Naive thymus-derived CD4-positive, alpha-beta T cell (primary cell): ENCODE measurements around the gene ATP6V0C. TPM values are rescaled to one million over a fixed set of nuclear protein-coding genes. Genes with fewer than 3 reads are reported as not detected.

ENCODE experiments used
- ATAC-seq: fragments of 150-1000 bp; cut with Tn5 transposase; 2 replicates; pipeline ENCODE4 v1.10.0; 2021; ENCODE audit warnings: mild to moderate bottlenecking, moderate library complexity
- CTCF ChIA-PET: fragments of 350-600 bp; sonication (Branson Sonifier 250); formaldehyde crosslinking; loops from one replicate; lab custom pipeline; 2021; ENCODE audit warnings: antibody characterized with exemption; lab: Charles Lee
- POLR2A ChIA-PET: fragments of 350-600 bp; sonication (Branson Sonifier 250); formaldehyde crosslinking; loops from one replicate; lab custom pipeline; 2021; ENCODE audit warnings: antibody characterized with exemption, inconsistent platforms; lab: Charles Lee
- DNase-seq, 9 donors: peaks; one replicate each; pipeline versions ENCODE4 v3.0.0 to v3.0.0-alpha.2; 2020 to 2022; ENCODE audit warnings: mixed read lengths in 1 of 9
- H3K27ac ChIP-seq: one replicate; pipeline ENCODE4 v1.7.0; 2013; ENCODE audit warnings: mild to moderate bottlenecking, low read depth, low read length, moderate library complexity
- H3K27me3 ChIP-seq, 2 donors: one replicate each; pipeline ENCODE4 v1.7.0; 2013; ENCODE audit warnings: low read length in 2 of 2, mild to moderate bottlenecking in 2 of 2, moderate library complexity in 2 of 2; ENCODE audit not compliant: control insufficient read depth in 2 of 2, insufficient read depth in 2 of 2
- H3K36me3 ChIP-seq, 3 experiments: 1 replicate in 2 of 3; 2 replicates in 1 of 3; pipeline ENCODE4 v1.7.0; 2013; ENCODE audit warnings: low read length in 3 of 3, mild to moderate bottlenecking in 3 of 3, moderate library complexity in 1 of 3; ENCODE audit not compliant: insufficient read depth in 3 of 3, control insufficient read depth in 2 of 3
- H3K4me1 ChIP-seq, 2 donors: one replicate each; pipeline ENCODE4 v1.7.0; 2013; ENCODE audit warnings: low read length in 2 of 2, mild to moderate bottlenecking in 2 of 2, moderate library complexity in 1 of 2; ENCODE audit not compliant: control insufficient read depth in 2 of 2, insufficient read depth in 2 of 2
- H3K4me3 ChIP-seq: 2 replicates; pipeline ENCODE4 v1.7.0; 2013; ENCODE audit warnings: mild to moderate bottlenecking, low read length
- H3K9me3 ChIP-seq, 3 experiments: 1 replicate in 2 of 3; 2 replicates in 1 of 3; pipeline ENCODE4 v1.7.0; 2013; ENCODE audit warnings: low read length in 3 of 3; ENCODE audit not compliant: control insufficient read depth in 2 of 3
- H3K27ac Mint-ChIP-seq, 9 donors: one replicate each; pipeline ENCODE4 v1.8.0; 2020 to 2022; ENCODE audit warnings: mixed read lengths in 9 of 9, mild to moderate bottlenecking in 8 of 9, moderate library complexity in 5 of 9, inconsistent platforms in 2 of 9
- H3K27me3 Mint-ChIP-seq, 5 donors: one replicate each; pipeline ENCODE4 v1.8.0; 2021 to 2022; ENCODE audit warnings: mixed read lengths in 5 of 5, mild to moderate bottlenecking in 1 of 5
- H3K36me3 Mint-ChIP-seq, 5 donors: one replicate each; pipeline ENCODE4 v1.8.0; 2020 to 2022; ENCODE audit warnings: mixed read lengths in 5 of 5, mild to moderate bottlenecking in 3 of 5, inconsistent platforms in 1 of 5
- H3K4me1 Mint-ChIP-seq, 7 donors: one replicate each; pipeline ENCODE4 v1.8.0; 2020 to 2022; ENCODE audit warnings: mixed read lengths in 7 of 7, mild to moderate bottlenecking in 3 of 7, inconsistent platforms in 1 of 7
- H3K4me3 Mint-ChIP-seq, 10 donors: one replicate each; pipeline ENCODE4 v1.8.0; 2020 to 2022; ENCODE audit warnings: mild to moderate bottlenecking in 10 of 10, mixed read lengths in 10 of 10, moderate library complexity in 6 of 10, inconsistent platforms in 2 of 10
- H3K9me3 Mint-ChIP-seq, 11 donors: one replicate each; pipeline ENCODE4 v1.8.0; 2020 to 2022; ENCODE audit warnings: mixed read lengths in 11 of 11, mild to moderate bottlenecking in 4 of 11, inconsistent platforms in 1 of 11, moderate library complexity in 1 of 11
- intact Hi-C, 2 donors: fragments of 100-400 bp; cut with micrococcal nuclease; formaldehyde crosslinking; loops; one replicate each; pipeline ENCODE4 v1.15.1; 2023
- polyA plus RNA-seq, 2 donors: library from polyadenylated mRNA; unstranded; fragments of 300-500 nt; fragmentation: Illumina TruSeq; gene quantifications; one replicate each; pipeline ENCODE4 v1.2.3, GENCODE V29; 2021
- total RNA-seq, 6 experiments: library from RNA in 5 of 6; stranded (reverse) in 5 of 6; gene quantifications; 1 replicate in 5 of 6; 2 replicates in 1 of 6; pipeline ENCODE4 v1.2.3 and lab custom pipeline; 2021 to 2026

Gene ATP6V0C
- total and polyA plus RNA-seq, 7 experiments from 2014 or later = 76.5 to 303 (median 108) TPM

- intact Hi-C loops = no loop called here
- Mint-ChIP-seq H3K27me3 (no peaks in the 10 kb centered on the region), H3K9me3 (no peaks in the 10 kb centered on the region), H3K36me3 (peaks cover 0 to 8% (median 0%) of the 10 kb centered on the region in 5 donors), H3K27ac (no peak overlapping the region), H3K4me1 (peaks cover 0 to 3% (median 0%) of the 10 kb centered on the region in 7 donors), H3K4me3 (no peak overlapping the region)
- no peak overlapping the region for H3K4me3 ChIP-seq
- DNase-seq (no peak), ATAC-seq (no peak)
- no peaks in the 10 kb centered on the region for H3K4me1 ChIP-seq
- H3K27me3 ChIP-seq = no peaks in the 10 kb centered on the region
- H3K27ac ChIP-seq = no peak overlapping the region
- ChIA-PET CTCF (interaction anchor here (0.7 to 1.1 kb wide), 3 partner anchors 59 to 86 kb away, joined by 3 read pairs; no protein-coding TSS in a partner anchor), POLR2A (interaction anchor here (0.6 kb wide), 1 partner anchor 492 kb away, joined by 3 read pairs; no protein-coding TSS in a partner anchor)
- H3K9me3 ChIP-seq = no peaks in the 10 kb centered on the region
- H3K36me3 ChIP-seq = peaks cover 0 to 19% (median 0%) of the 10 kb centered on the region in 3 experiments
These were observed 14.3 kb upstream of the ATP6V0C start for GRCh38 chr16:2499454-2499853.

DNA sequence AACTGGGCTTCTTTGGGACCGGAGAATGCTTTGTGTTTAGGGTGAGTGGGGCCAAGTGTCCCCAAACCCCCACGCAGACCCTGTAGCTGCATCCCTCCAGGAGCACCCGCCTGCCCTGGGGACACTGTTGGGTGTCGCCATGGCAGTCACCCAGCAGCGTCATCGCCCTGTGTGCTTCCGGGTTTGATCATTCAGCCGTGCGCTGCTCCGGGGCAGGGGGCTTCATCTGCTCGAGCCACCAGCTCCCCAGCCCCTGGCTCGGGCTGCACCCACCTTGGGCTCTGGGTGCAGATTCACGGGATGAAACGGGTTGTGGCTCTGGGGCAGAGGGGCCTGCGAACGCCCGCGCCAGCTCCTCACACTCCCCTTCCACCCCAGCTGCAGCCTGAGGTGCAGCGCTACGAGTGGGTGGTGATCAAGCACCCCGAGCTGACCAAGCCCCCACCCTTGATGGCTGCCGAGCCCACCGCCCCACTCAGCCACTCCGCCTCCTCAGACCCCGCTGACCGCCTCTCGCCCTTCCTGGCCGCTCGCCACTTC, 13.8 kb upstream of the ATP6V0C start:
- H3K4me3 ChIP-seq = no peak overlapping the region
- peaks cover 0 to 19% (median 0%) of the 10 kb centered on the region in 3 experiments for H3K36me3 ChIP-seq
- Mint-ChIP-seq H3K27me3 (no peaks in the 10 kb centered on the region), H3K27ac (no peak overlapping the region), H3K36me3 (peaks cover 0 to 8% (median 0%) of the 10 kb centered on the region in 5 donors), H3K4me1 (peaks cover 0 to 3% (median 0%) of the 10 kb centered on the region in 7 donors), H3K4me3 (no peak overlapping the region), H3K9me3 (no peaks in the 10 kb centered on the region)
- H3K9me3 ChIP-seq = no peaks in the 10 kb centered on the region
- H3K27ac ChIP-seq = no peak overlapping the region
- ChIA-PET POLR2A (interaction anchor here (3.7 kb wide), 1 partner anchor 14 kb away, joined by 14 read pairs; the partner anchor contains the start of gene ATP6V0C), CTCF (interaction anchor here (0.7 to 1.2 kb wide), 5 partner anchors 37 to 143 kb away, joined by 3 read pairs; partner anchors contain the start of gene PDPK1)
- intact Hi-C loops = no loop called here
- no peaks in the 10 kb centered on the region for H3K4me1 ChIP-seq
- H3K27me3 ChIP-seq = no peaks in the 10 kb centered on the region
- no peak for DNase-seq
- no peak for ATAC-seq

DNA sequence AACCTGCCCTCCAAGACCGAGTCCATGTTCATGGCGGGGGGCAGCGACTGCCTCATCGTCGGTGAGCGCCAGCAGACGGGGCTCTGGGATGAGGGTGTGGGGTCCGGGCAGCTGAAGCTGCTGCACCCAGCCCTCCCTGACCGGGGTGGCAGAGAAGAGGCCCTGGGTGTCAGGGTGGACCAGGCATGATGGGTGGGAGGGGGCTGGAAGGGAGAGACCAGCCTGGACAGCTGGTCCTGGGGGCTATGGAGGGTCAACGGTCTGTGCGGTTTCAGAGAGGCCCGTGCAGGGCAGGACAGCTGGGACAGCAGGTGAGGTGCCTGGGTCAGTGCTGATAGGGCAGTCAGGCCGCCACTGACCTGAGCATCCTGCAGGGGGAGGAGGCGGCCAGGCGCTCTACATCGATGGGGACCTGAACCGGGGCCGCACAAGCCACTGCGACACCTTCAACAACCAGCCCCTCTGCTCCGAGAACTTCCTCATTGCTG, 13.3 kb upstream of the ATP6V0C start:
- Mint-ChIP-seq H3K4me1 (peaks cover 0 to 3% (median 0%) of the 10 kb centered on the region in 7 donors), H3K9me3 (no peaks in the 10 kb centered on the region), H3K36me3 (peaks cover 0 to 8% (median 0%) of the 10 kb centered on the region in 5 donors), H3K27me3 (no peaks in the 10 kb centered on the region), H3K27ac (no peak overlapping the region), H3K4me3 (no peak overlapping the region)
- intact Hi-C loops = no loop called here
- Histone ChIP-seq H3K27ac (no peak overlapping the region), H3K4me3 (no peak overlapping the region), H3K9me3 (no peaks in the 10 kb centered on the region), H3K27me3 (no peaks in the 10 kb centered on the region), H3K36me3 (peaks cover 0 to 19% (median 0%) of the 10 kb centered on the region in 3 experiments), H3K4me1 (no peaks in the 10 kb centered on the region)
- ChIA-PET POLR2A (interaction anchor here (1.1 to 3.7 kb wide), 5 partner anchors 14 to 306 kb away, joined by 4 to 14 read pairs (median 4); partner anchors contain the start of genes AMDHD2, ATP6V0C and ECI1), CTCF (interaction anchor here (0.8 to 2.3 kb wide), 5 partner anchors 37 to 306 kb away, joined by 3 to 20 read pairs (median 3); partner anchors contain the start of gene PDPK1)
- no peak for DNase-seq
- ATAC-seq = no peak

DNA sequence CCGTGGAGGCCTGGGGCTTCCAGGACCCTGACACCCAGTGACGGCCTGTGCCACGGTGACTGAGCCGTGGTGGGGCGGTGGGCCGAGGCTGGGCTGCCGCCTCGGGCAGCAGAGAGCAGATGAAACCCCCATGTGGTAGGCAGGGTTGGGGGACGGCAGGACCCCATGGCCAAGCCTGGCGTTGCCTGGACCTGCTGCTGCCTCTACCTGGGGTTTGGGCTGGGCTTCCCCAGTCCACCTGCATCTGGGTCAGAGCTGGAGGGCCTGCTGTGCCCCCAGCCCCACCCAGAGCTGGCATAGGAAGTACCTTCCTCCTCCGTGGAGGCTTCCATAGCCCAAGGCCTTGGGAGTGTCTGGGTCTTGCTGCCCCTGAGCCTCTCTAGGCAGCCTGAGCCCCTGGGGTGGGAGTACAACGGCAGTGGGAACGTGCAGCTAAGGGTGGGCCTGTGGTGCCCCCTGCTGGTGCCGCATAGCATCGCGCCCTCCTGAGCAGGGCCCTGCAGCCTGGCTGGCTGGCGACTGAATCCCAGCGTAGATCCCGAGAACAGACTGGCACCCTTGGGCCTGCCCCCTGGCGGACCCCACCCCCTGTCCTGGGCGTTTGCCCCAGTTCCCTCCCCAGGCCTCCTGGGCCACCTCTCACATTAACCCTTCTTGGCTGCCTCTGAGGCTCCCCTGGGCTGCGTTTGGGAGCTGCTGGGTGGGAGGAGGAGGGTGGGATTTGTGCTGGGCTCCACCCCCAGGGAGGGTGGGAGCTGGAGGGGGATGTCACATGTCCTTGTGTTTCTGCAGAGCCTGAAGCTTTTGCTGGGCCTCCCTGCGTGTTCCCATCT, 12.6 kb upstream of the ATP6V0C start:
- Mint-ChIP-seq H3K36me3 (peaks cover 0 to 8% (median 0%) of the 10 kb centered on the region in 5 donors), H3K4me1 (peaks cover 0 to 3% (median 0%) of the 10 kb centered on the region in 7 donors), H3K9me3 (no peaks in the 10 kb centered on the region), H3K27ac (no peak overlapping the region), H3K27me3 (no peaks in the 10 kb centered on the region), H3K4me3 (no peak overlapping the region)
- H3K27me3 ChIP-seq = no peaks in the 10 kb centered on the region
- ATAC-seq (peak; percentile 97), DNase-seq (peak; percentile 64 to 85 (median 74))
- H3K9me3 ChIP-seq = no peaks in the 10 kb centered on the region
- no peaks in the 10 kb centered on the region for H3K4me1 ChIP-seq
- H3K36me3 ChIP-seq = peaks cover 0 to 16% (median 0%) of the 10 kb centered on the region in 3 experiments
- no peak overlapping the region for H3K4me3 ChIP-seq
- POLR2A ChIA-PET = interaction anchor here (1.1 to 3.7 kb wide), 5 partner anchors 13 to 306 kb away, joined by 4 to 14 read pairs (median 4); partner anchors contain the start of genes AMDHD2, ATP6V0C and ECI1
- no peak overlapping the region for H3K27ac ChIP-seq
- CTCF ChIA-PET = interaction anchor here (0.9 to 2.3 kb wide), 4 partner anchors 8 to 307 kb away, joined by 3 to 20 read pairs (median 4); partner anchors contain the start of gene PDPK1
- intact Hi-C loops = loop anchor here (1.0 kb wide), 4 partner anchors 161 to 478 kb away; partner anchors contain the start of genes ABCA3 (in 2 of the 2) and RNPS1 (in 1 of the 2)

GRCh38 chr16:2501946-2502895, 11.5 kb upstream of the ATP6V0C start:
- H3K9me3 ChIP-seq = no peaks in the 10 kb centered on the region
- peaks cover 0 to 5% (median 0%) of the 10 kb centered on the region in 3 experiments for H3K36me3 ChIP-seq
- Mint-ChIP-seq H3K27me3 (no peaks in the 10 kb centered on the region), H3K4me1 (peaks cover 0 to 6% (median 0%) of the 10 kb centered on the region in 7 donors), H3K36me3 (peaks cover 0 to 5% (median 0%) of the 10 kb centered on the region in 5 donors), H3K4me3 (no peak overlapping the region), H3K27ac (no peak overlapping the region), H3K9me3 (no peaks in the 10 kb centered on the region)
- no peaks in the 10 kb centered on the region for H3K27me3 ChIP-seq
- ChIA-PET CTCF (interaction anchor here (0.9 to 2.3 kb wide), 4 partner anchors 9 to 308 kb away, joined by 3 to 20 read pairs (median 6); no protein-coding TSS in a partner anchor), POLR2A (interaction anchor here (1.3 to 3.7 kb wide), 4 partner anchors 12 to 250 kb away, joined by 4 to 14 read pairs (median 4); partner anchors contain the start of genes AMDHD2, ATP6V0C and ECI1)
- DNase-seq (no peak), ATAC-seq (no peak)
- H3K27ac ChIP-seq = no peak overlapping the region
- H3K4me1 ChIP-seq = no peaks in the 10 kb centered on the region
- H3K4me3 ChIP-seq = no peak overlapping the region
- intact Hi-C loops = loop anchor here (1.0 kb wide), 4 partner anchors 162 to 479 kb away; partner anchors contain the start of genes ABCA3 (in 2 of the 2) and RNPS1 (in 1 of the 2)
